Vagina (tissue), 2 donors: ENCODE results near the gene MGMT. TPM values are rescaled to one million over a fixed set of nuclear protein-coding genes. Genes with fewer than 3 reads are reported as not detected.

Experiments
- DNase-seq, 2 donors: peaks; one replicate each; pipeline ENCODE4 v3.0.0-alpha.2; 2017; ENCODE audit errors: extremely low spot score in 2 of 2
- H3K27ac ChIP-seq: fragments of 200-600 bp; sonication (generic); one replicate; pipeline ENCODE4 v1.5.1; 2019
- H3K27me3 ChIP-seq: fragments of 200-600 bp; sonication (generic); one replicate; pipeline ENCODE4 v1.5.1; 2019
- H3K36me3 ChIP-seq, 2 donors: fragments of 200-600 bp; sonication (generic); one replicate each; pipeline ENCODE4 v1.5.1; 2017 to 2019
- H3K4me1 ChIP-seq: fragments of 200-600 bp; sonication (generic); one replicate; pipeline ENCODE4 v1.5.1; 2019
- H3K4me3 ChIP-seq, 2 donors: fragments of 200-600 bp; sonication (generic); 1 replicate in 1 of 2; 2 replicates in 1 of 2; pipeline ENCODE4 v1.5.1; 2016 to 2019
- H3K9me3 ChIP-seq: fragments of 200-600 bp; sonication (generic); one replicate; pipeline ENCODE4 v1.5.1; 2019
- CTCF ChIP-seq, 3 experiments: fragments of 450-650 bp in 2 of 3; fragments of 200-600 bp in 1 of 3; sonication (generic) in 1 of 3; IDR thresholded peaks; one replicate each; pipeline ENCODE4 v1.5.1; 2017 to 2019; ENCODE audit warnings: antibody characterized with exemption in 3 of 3, mild to moderate bottlenecking in 2 of 3, moderate library complexity in 2 of 3
- POLR2A ChIP-seq, 2 donors: fragments of 450-650 bp; IDR thresholded peaks; one replicate each; pipeline ENCODE4 v1.6.1; 2017; ENCODE audit warnings: antibody characterized with exemption in 2 of 2, mild to moderate bottlenecking in 2 of 2, moderate library complexity in 2 of 2
- POLR2AphosphoS5 ChIP-seq, 2 donors: sonication (generic); formaldehyde crosslinking; IDR thresholded peaks; one replicate each; pipeline ENCODE4 v1.9.0; 2017; ENCODE audit warnings: antibody characterized with exemption in 2 of 2, mild to moderate bottlenecking in 2 of 2, low read depth in 1 of 2; ENCODE audit not compliant: insufficient read depth in 1 of 2
- intact Hi-C: fragments of 100-400 bp; cut with DNase I; formaldehyde crosslinking; loops from one replicate; pipeline ENCODE4 v1.15.1; 2023
- total RNA-seq: library from RNA; depleted of rRNA; stranded (reverse); fragments of >200 nt; gene quantifications from one replicate; pipeline ENCODE4 v1.2.3, GENCODE V29; 2016

Gene MGMT
- total RNA-seq, 1 donor from 2014 or later, result 16.0 TPM

GRCh38 chr10:129711291-129711690 lies 244.2 kb downstream of the MGMT start:
- Histone ChIP-seq H3K9me3 (no peaks in the 10 kb centered on the region), H3K27ac (no peak overlapping the region), H3K27me3 (no peaks in the 10 kb centered on the region), H3K4me3 (no peak overlapping the region), H3K4me1 (peaks cover 12% of the 10 kb centered on the region), H3K36me3 (no peaks in the 10 kb centered on the region)
- peak in 1 of 2 donors; percentile 49 for DNase-seq
- TF ChIP-seq CTCF (IDR thresholded peaks at IDR 0.05) (no peak), POLR2AphosphoS5 (IDR thresholded peaks at IDR 0.05; ENCODE audit: insufficient read depth in 1 of 2, low read depth in 1 of 2) (no peak), POLR2A (IDR thresholded peaks at IDR 0.05) (no peak)
- intact Hi-C loops, result no loop called here

GRCh38 chr10:129712000-129712399 lies 245.0 kb downstream of the MGMT start:
- no peaks in the 10 kb centered on the region for H3K36me3 ChIP-seq
- no peak overlapping the region for H3K4me3 ChIP-seq
- DNase-seq, result peak in 1 of 2 donors; percentile 28
- H3K27me3 ChIP-seq, result no peaks in the 10 kb centered on the region
- H3K4me1 ChIP-seq, result peaks cover 12% of the 10 kb centered on the region
- intact Hi-C loops, result no loop called here
- no peak overlapping the region for H3K27ac ChIP-seq
- H3K9me3 ChIP-seq, result no peaks in the 10 kb centered on the region
- TF ChIP-seq POLR2AphosphoS5 (IDR thresholded peaks at IDR 0.05; ENCODE audit: insufficient read depth in 1 of 2, low read depth in 1 of 2) (no peak), POLR2A (IDR thresholded peaks at IDR 0.05) (no peak), CTCF (IDR thresholded peaks at IDR 0.05) (no peak)

- Histone ChIP-seq H3K4me3 (no peak overlapping the region), H3K36me3 (no peaks in the 10 kb centered on the region), H3K4me1 (no peaks in the 10 kb centered on the region), H3K27me3 (no peaks in the 10 kb centered on the region), H3K9me3 (no peaks in the 10 kb centered on the region), H3K27ac (no peak overlapping the region)
- no peak for TF ChIP-seq POLR2AphosphoS5 (IDR thresholded peaks at IDR 0.05; ENCODE audit: insufficient read depth in 1 of 2, low read depth in 1 of 2)
- no peak for TF ChIP-seq CTCF (IDR thresholded peaks at IDR 0.05)
- TF ChIP-seq POLR2A (IDR thresholded peaks at IDR 0.05), result no peak
- intact Hi-C loops, result no loop called here
- peak in 1 of 2 donors; percentile 70 for DNase-seq
Measured at GRCh38 chr10:129713659-129714265, 246.7 kb downstream of the MGMT start.

- intact Hi-C loops, result no loop called here
- H3K36me3 ChIP-seq, result no peaks in the 10 kb centered on the region
- TF ChIP-seq POLR2AphosphoS5 (IDR thresholded peaks at IDR 0.05; ENCODE audit: insufficient read depth in 1 of 2, low read depth in 1 of 2), result no peak
- no peak for TF ChIP-seq POLR2A (IDR thresholded peaks at IDR 0.05)
- no peak for TF ChIP-seq CTCF (IDR thresholded peaks at IDR 0.05)
- H3K4me3 ChIP-seq, result no peak overlapping the region
- no peak overlapping the region for H3K27ac ChIP-seq
- DNase-seq, result no peak
- no peaks in the 10 kb centered on the region for H3K9me3 ChIP-seq
- H3K4me1 ChIP-seq, result no peaks in the 10 kb centered on the region
- H3K27me3 ChIP-seq, result no peaks in the 10 kb centered on the region
Measured at GRCh38 chr10:129715805-129716204, 248.8 kb downstream of the MGMT start.

- TF ChIP-seq CTCF (IDR thresholded peaks at IDR 0.05), result no peak
- TF ChIP-seq POLR2AphosphoS5 (IDR thresholded peaks at IDR 0.05; ENCODE audit: insufficient read depth in 1 of 2, low read depth in 1 of 2), result no peak
- TF ChIP-seq POLR2A (IDR thresholded peaks at IDR 0.05), result no peak
- Histone ChIP-seq H3K4me1 (no peaks in the 10 kb centered on the region), H3K27ac (no peak overlapping the region), H3K4me3 (no peak overlapping the region), H3K27me3 (no peaks in the 10 kb centered on the region), H3K9me3 (no peaks in the 10 kb centered on the region), H3K36me3 (no peaks in the 10 kb centered on the region)
- no peak for DNase-seq
- intact Hi-C loops, result no loop called here
Measured at GRCh38 chr10:129716211-129716681, 249.2 kb downstream of the MGMT start.
